NCI-H2171 treated with DMSO at 0.1 percent for 48 hours (cell line): Measurements from ENCODE around the gene WIPF2.
"Not testable (repeated sequence)": the region's sequence is repeated elsewhere in the genome, so short reads cannot be mapped to it uniquely, and the experiment has no call there.

Experiments
- DNase-seq: peaks from one replicate; lab custom pipeline; 2025; lab: John Stamatoyannopoulos, UW

The WIPF2 gene

GRCh38 chr17:40298726-40299125 lies 79.6 kb downstream of the WIPF2 start:
- DNase-seq: no peak

- not testable (repeated sequence) for DNase-seq
Observed at GRCh38 chr17:40299159-40299757, 80.2 kb downstream of the WIPF2 start.

GRCh38 chr17:40301315-40301714 lies 82.2 kb downstream of the WIPF2 start:
- peak; percentile 8 for DNase-seq

- DNase-seq: peak; percentile 75
Observed at GRCh38 chr17:40303009-40303657, 84.0 kb downstream of the WIPF2 start.

- DNase-seq: peak; percentile 29
Observed at GRCh38 chr17:40303708-40304551, 84.8 kb downstream of the WIPF2 start.

- DNase-seq: not testable (repeated sequence)
Observed at GRCh38 chr17:40304552-40304863, 85.4 kb downstream of the WIPF2 start.

GRCh38 chr17:40304866-40305265 lies 85.8 kb downstream of the WIPF2 start:
- not testable (repeated sequence) for DNase-seq

GRCh38 chr17:40306395-40306794 lies 87.3 kb downstream of the WIPF2 start:
- DNase-seq: no peak

GRCh38 chr17:40307001-40307730 lies 88.1 kb downstream of the WIPF2 start:
- DNase-seq: no peak

GRCh38 chr17:40307740-40308239 lies 88.7 kb downstream of the WIPF2 start:
- DNase-seq: no peak

- DNase-seq: peak; percentile 74
Observed at GRCh38 chr17:40309031-40309948, 90.2 kb downstream of the WIPF2 start, which contains the start of gene RARA. RARA (plus strand) TSS chr17:40309180; CDS start chr17:40331219, 22,039 bp downstream.

GRCh38 chr17:40309949-40310510 lies 90.9 kb downstream of the WIPF2 start:
- no peak for DNase-seq

GRCh38 chr17:40310882-40311391 lies 91.8 kb downstream of the WIPF2 start:
- DNase-seq: no peak

GRCh38 chr17:40311575-40311974 lies 92.5 kb downstream of the WIPF2 start:
- DNase-seq: peak; percentile 48

- DNase-seq: no peak
Observed at GRCh38 chr17:40312131-40312731, 93.1 kb downstream of the WIPF2 start.

GRCh38 chr17:40312893-40313667 lies 94.0 kb downstream of the WIPF2 start:
- DNase-seq: no peak

- peak; percentile 98 for DNase-seq
Observed at GRCh38 chr17:40313668-40314583, 94.8 kb downstream of the WIPF2 start.

GRCh38 chr17:40314584-40314956 lies 95.5 kb downstream of the WIPF2 start:
- peak; percentile 67 for DNase-seq
